ENCODE results near the gene OR6A2. TPM values are rescaled to one million over a fixed set of nuclear protein-coding genes. Genes with fewer than 3 reads are reported as not detected.

OR6A2 gene
- total RNA-seq, 1 experiment from 2014 or later = not detected

GRCh38 chr11:6757373-6757967 lies 42.0 kb downstream of the OR6A2 start:
- intact Hi-C loops (cut with micrococcal nuclease; ENCODE audit: unreplicated experiment) = loop anchor here (1.0 to 5.0 kb wide), 3 partner anchors 19 to 225 kb away; no protein-coding TSS in a partner anchor
- Mint-ChIP-seq H3K9me3 (ENCODE audit: unreplicated experiment) (no peaks in the 10 kb centered on the region), H3K27ac (ENCODE audit: unreplicated experiment) (no peak overlapping the region), H3K4me3 (ENCODE audit: unreplicated experiment) (no peak overlapping the region), H3K27me3 (ENCODE audit: insufficient read depth, unreplicated experiment) (peaks cover 8% of the 10 kb centered on the region), H3K4me1 (ENCODE audit: low read depth, unreplicated experiment) (no peaks in the 10 kb centered on the region), H3K36me3 (ENCODE audit: insufficient read depth, unreplicated experiment) (no peaks in the 10 kb centered on the region)
- no peak overlapping the region for H3K4me3 ChIP-seq (ENCODE audit: low read depth, low read length)
- ChIA-PET POLR2A (no interaction called here), CTCF (interaction anchor here (0.6 to 1.3 kb wide), 7 partner anchors 20 to 378 kb away, joined by 3 to 14 read pairs (median 4); partner anchors contain the start of gene SMPD1)
- peak; percentile 46 to 54 for DNase-seq
- peak; percentile 60 to 84 for TF ChIP-seq CTCF (IDR thresholded peaks at IDR 0.05; ENCODE audit: insufficient read depth in 1 of 2, low read depth in 1 of 2, low read length in 1 of 2, severe bottlenecking in 1 of 2, unreplicated experiment in 1 of 2)
- no peaks in the 10 kb centered on the region for H3K4me1 ChIP-seq
- no peaks in the 10 kb centered on the region for H3K9me3 ChIP-seq
- H3K36me3 ChIP-seq (ENCODE audit: control insufficient read depth, insufficient read depth, low read length) = no peaks in the 10 kb centered on the region
- peaks cover 1% of the 10 kb centered on the region for H3K27me3 ChIP-seq (replicated peaks; ENCODE audit: control insufficient read depth, insufficient read depth, low read length)
- BruUV-seq (replicated peaks) = no TSS peak

- Histone ChIP-seq H3K4me3 (ENCODE audit: low read depth, low read length) (no peak overlapping the region), H3K4me1 (no peaks in the 10 kb centered on the region), H3K27me3 (replicated peaks; ENCODE audit: control insufficient read depth, insufficient read depth, low read length) (peaks cover 1% of the 10 kb centered on the region), H3K9me3 (no peaks in the 10 kb centered on the region), H3K36me3 (ENCODE audit: control insufficient read depth, insufficient read depth, low read length) (no peaks in the 10 kb centered on the region)
- no TSS peak for BruUV-seq (replicated peaks)
- TF ChIP-seq CTCF (IDR thresholded peaks at IDR 0.05; ENCODE audit: insufficient read depth in 1 of 2, low read depth in 1 of 2, low read length in 1 of 2, severe bottlenecking in 1 of 2, unreplicated experiment in 1 of 2) = no peak
- Mint-ChIP-seq H3K4me1 (ENCODE audit: low read depth, unreplicated experiment) (no peaks in the 10 kb centered on the region), H3K27me3 (ENCODE audit: insufficient read depth, unreplicated experiment) (peaks cover 3% of the 10 kb centered on the region), H3K4me3 (ENCODE audit: unreplicated experiment) (no peak overlapping the region), H3K9me3 (ENCODE audit: unreplicated experiment) (no peaks in the 10 kb centered on the region), H3K27ac (ENCODE audit: unreplicated experiment) (no peak overlapping the region), H3K36me3 (ENCODE audit: insufficient read depth, unreplicated experiment) (no peaks in the 10 kb centered on the region)
- no peak for DNase-seq
- ChIA-PET POLR2A (no interaction called here), CTCF (interaction anchor here (0.5 to 0.9 kb wide), 3 partner anchors 12 to 235 kb away, joined by 3 to 4 read pairs (median 3); partner anchors contain the start of gene MRPL17)
- intact Hi-C loops (cut with micrococcal nuclease; ENCODE audit: unreplicated experiment) = loop anchor here (5.0 kb wide), 1 partner anchor 224 kb away; no protein-coding TSS in a partner anchor
These were observed 43.5 kb downstream of the OR6A2 start for GRCh38 chr11:6755953-6756347.

GRCh38 chr11:6755303-6755952 lies 44.1 kb downstream of the OR6A2 start:
- peak in 1 of 2 experiments; percentile 61 for DNase-seq
- H3K36me3 Mint-ChIP-seq (ENCODE audit: insufficient read depth, unreplicated experiment) = no peaks in the 10 kb centered on the region
- H3K27ac Mint-ChIP-seq (ENCODE audit: unreplicated experiment) = no peak overlapping the region
- H3K9me3 Mint-ChIP-seq (ENCODE audit: unreplicated experiment) = no peaks in the 10 kb centered on the region
- intact Hi-C loops (cut with micrococcal nuclease; ENCODE audit: unreplicated experiment) = loop anchor here (5.0 kb wide), 1 partner anchor 223 kb away; no protein-coding TSS in a partner anchor
- Histone ChIP-seq H3K9me3 (no peaks in the 10 kb centered on the region), H3K27me3 (replicated peaks; ENCODE audit: control insufficient read depth, insufficient read depth, low read length) (peaks cover 1% of the 10 kb centered on the region), H3K4me1 (no peaks in the 10 kb centered on the region), H3K4me3 (ENCODE audit: low read depth, low read length) (no peak overlapping the region), H3K36me3 (ENCODE audit: control insufficient read depth, insufficient read depth, low read length) (no peaks in the 10 kb centered on the region)
- H3K4me3 Mint-ChIP-seq (ENCODE audit: unreplicated experiment) = no peak overlapping the region
- POLR2A ChIA-PET = no interaction called here
- no TSS peak for BruUV-seq (replicated peaks)
- TF ChIP-seq CTCF (IDR thresholded peaks at IDR 0.05; ENCODE audit: insufficient read depth in 1 of 2, low read depth in 1 of 2, low read length in 1 of 2, severe bottlenecking in 1 of 2, unreplicated experiment in 1 of 2) = peak; percentile 86 to 89
- no peaks in the 10 kb centered on the region for H3K4me1 Mint-ChIP-seq (ENCODE audit: low read depth, unreplicated experiment)
- peaks cover 3% of the 10 kb centered on the region for H3K27me3 Mint-ChIP-seq (ENCODE audit: insufficient read depth, unreplicated experiment)
- CTCF ChIA-PET = interaction anchor here (0.5 to 1.2 kb wide), 7 partner anchors 13 to 244 kb away, joined by 3 to 10 read pairs (median 3); partner anchors contain the start of gene MRPL17

Measured in Caco-2 (cell line).